Activated CD4-positive, alpha-beta T cell treated with anti-CD3 and anti-CD28 coated beads, Interleukin-2, amount 10 ng/mL, durations not matched to agents 24 days and 14 days (primary cell): Measurements from ENCODE around the gene DPF1. TPM values are rescaled to one million over a fixed set of nuclear protein-coding genes. Genes with fewer than 3 reads are reported as not detected.

Experiments
- DNase-seq: peaks from one replicate; pipeline ENCODE4 v3.0.0; 2022
- H3K27ac Mint-ChIP-seq: one replicate; pipeline ENCODE4 v1.8.0; 2022; ENCODE audit warnings: mild to moderate bottlenecking, mixed read lengths
- H3K27me3 Mint-ChIP-seq: one replicate; pipeline ENCODE4 v1.8.0; 2022; ENCODE audit warnings: mixed read lengths
- H3K36me3 Mint-ChIP-seq: one replicate; pipeline ENCODE4 v1.8.0; 2022; ENCODE audit warnings: low read depth, mild to moderate bottlenecking, mixed read lengths
- H3K4me1 Mint-ChIP-seq: one replicate; pipeline ENCODE4 v1.8.0; 2021; ENCODE audit warnings: mixed read lengths
- H3K4me3 Mint-ChIP-seq: one replicate; pipeline ENCODE4 v1.8.0; 2022; ENCODE audit warnings: mild to moderate bottlenecking, moderate library complexity, mixed read lengths
- H3K9me3 Mint-ChIP-seq: one replicate; pipeline ENCODE4 v1.8.0; 2021; ENCODE audit warnings: mixed read lengths
- intact Hi-C: fragments of 100-400 bp; cut with micrococcal nuclease; formaldehyde crosslinking; loops from one replicate; pipeline ENCODE4 v1.15.1; 2023
- total RNA-seq: library from RNA; stranded (reverse); gene quantifications from 2 replicates; pipeline ENCODE4 v1.2.3, GENCODE V29; 2022

The DPF1 gene
- total RNA-seq: 1.8 and 2.0 TPM in 2 replicates

DNA sequence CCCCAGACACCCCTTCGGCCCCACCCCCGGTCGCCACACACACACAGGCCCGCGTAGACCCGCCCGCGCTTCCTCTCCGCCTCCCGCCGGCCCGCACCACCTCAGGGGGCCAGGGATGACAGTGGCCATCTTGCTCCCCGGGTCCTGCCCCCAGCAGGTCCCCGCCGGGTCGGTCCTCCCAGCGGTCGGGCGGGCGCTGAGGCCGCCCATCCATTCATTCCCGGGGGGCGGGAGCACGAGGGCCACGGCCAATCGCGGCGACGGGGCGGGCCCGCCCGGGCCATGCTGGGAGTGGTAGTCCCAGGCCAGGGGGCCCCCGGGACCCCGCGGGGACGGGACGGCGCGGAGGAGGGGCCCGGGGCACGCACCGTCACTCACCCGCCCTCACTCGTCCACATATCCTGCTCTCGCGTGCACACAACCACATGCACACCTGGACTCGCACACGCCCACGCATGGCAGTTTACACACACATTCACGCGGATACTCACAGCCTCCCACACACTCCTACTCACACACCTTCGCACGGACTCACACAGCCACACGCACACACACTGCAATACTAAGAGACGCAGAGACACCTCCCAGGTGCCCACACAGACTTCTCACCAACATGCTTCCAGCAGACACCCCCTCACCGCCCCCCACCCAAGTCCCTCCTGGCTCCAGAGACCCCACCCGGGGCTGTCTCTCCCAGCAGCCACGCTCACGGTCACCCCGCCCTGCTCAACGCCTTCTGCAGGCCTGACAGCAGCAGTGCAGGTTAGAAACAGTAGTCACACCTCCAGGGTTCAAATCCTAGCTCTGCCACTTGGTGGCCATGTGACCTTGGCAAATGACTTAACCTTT is at the start of gene DPF1:
Gene DPF1 (minus strand): TSS at position 209 of the 849 bp plus-strand sequence. CDS start 80 bp downstream, at position 129.
- Mint-ChIP-seq H3K36me3 (no peaks in the 10 kb centered on the region), H3K27me3 (peaks cover 58% of the 10 kb centered on the region), H3K27ac (peak within 1 kb of the TSS; percentile 82), H3K4me3 (peak within 1 kb of the TSS; percentile 88), H3K9me3 (no peaks in the 10 kb centered on the region), H3K4me1 (peaks cover 24% of the 10 kb centered on the region)
- intact Hi-C loops: loop anchor here (2.0 to 10.0 kb wide), 2 partner anchors 79 to 317 kb away; partner anchors contain the start of genes SIPA1L3 and WDR87
- peak; percentile 88 for DNase-seq

DNA sequence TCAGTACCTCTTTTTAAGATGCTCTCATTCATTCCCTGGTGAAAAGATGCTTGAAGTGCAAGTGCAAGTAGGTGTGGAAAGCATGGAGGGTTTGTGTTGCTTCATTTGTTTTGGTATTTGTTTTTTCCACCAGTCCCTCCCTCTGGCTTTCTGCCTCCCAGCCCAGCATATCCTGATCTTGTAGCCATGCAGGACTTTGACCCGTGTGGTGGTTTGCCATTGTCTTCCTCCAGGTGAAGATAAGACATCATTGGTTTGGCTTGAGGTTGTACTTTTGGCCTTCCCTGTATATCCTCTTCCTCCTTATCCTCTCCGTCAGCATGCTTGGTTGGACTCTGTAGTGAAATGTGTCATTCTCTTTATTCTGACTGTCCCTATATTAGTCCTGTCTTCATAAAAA is 49.5 kb upstream of the DPF1 start:
- no peak overlapping the region for H3K4me3 Mint-ChIP-seq
- H3K36me3 Mint-ChIP-seq: peaks cover 2% of the 10 kb centered on the region
- peaks cover 5% of the 10 kb centered on the region for H3K4me1 Mint-ChIP-seq
- no peaks in the 10 kb centered on the region for H3K9me3 Mint-ChIP-seq
- no peak for DNase-seq
- H3K27ac Mint-ChIP-seq: no peak overlapping the region
- intact Hi-C loops: no loop called here
- H3K27me3 Mint-ChIP-seq: no peaks in the 10 kb centered on the region

DNA sequence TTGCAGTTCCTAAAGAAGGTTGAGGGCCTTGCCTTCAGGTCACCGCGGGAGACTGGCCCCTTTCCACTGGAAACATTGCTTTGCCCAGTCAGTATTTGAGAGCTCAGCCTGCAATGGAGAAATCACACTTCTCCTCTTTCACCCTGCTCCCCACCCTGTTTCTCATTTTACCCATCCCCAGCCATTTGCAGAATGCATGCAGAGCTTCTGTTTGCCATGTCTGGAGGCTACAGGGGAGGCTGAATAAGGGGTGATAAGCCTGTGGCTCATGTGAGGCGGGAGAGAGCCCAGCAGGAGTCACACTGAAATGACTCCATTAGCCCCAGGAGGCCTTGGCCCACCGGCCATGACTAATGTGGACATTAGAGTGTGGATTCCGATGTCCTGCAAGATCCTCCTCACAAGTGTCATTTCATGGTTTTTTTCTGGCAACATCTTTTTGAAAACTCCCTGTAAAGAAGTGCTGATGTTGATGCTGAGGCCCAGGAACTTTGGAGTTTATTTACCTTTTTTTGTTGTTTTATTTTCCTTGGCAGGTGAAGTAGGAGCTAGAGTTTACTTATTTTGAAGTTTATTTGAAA is 46.7 kb upstream of the DPF1 start:
- no peak overlapping the region for H3K4me3 Mint-ChIP-seq
- no peaks in the 10 kb centered on the region for H3K27me3 Mint-ChIP-seq
- peaks cover 23% of the 10 kb centered on the region for H3K4me1 Mint-ChIP-seq
- H3K36me3 Mint-ChIP-seq: peaks cover 5% of the 10 kb centered on the region
- no peaks in the 10 kb centered on the region for H3K9me3 Mint-ChIP-seq
- no peak for DNase-seq
- H3K27ac Mint-ChIP-seq: peak overlapping the region; percentile 57
- intact Hi-C loops: no loop called here

DNA sequence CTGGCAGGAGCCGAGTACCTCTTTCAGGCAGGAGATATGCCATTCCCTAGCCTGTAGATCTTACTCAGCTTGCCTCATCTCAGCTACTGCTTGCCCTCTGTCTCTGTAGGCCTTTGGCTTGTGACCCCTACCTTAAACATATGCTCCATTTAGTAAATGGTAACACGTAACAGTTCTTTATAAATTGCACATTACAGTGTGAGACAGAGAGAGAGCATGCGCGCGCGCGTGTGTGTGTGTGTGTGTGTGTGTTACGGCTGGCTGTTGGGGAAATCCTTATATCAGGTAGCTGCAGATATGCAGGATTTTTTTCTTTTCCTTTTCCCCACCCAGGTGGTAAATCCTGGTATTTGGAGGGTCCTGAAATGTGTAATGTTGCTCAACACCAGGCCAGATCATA is 44.5 kb upstream of the DPF1 start:
- Mint-ChIP-seq H3K27ac (no peak overlapping the region), H3K9me3 (no peaks in the 10 kb centered on the region), H3K4me1 (peaks cover 36% of the 10 kb centered on the region), H3K36me3 (peaks cover 5% of the 10 kb centered on the region), H3K4me3 (no peak overlapping the region), H3K27me3 (no peaks in the 10 kb centered on the region)
- no peak for DNase-seq
- intact Hi-C loops: no loop called here

DNA sequence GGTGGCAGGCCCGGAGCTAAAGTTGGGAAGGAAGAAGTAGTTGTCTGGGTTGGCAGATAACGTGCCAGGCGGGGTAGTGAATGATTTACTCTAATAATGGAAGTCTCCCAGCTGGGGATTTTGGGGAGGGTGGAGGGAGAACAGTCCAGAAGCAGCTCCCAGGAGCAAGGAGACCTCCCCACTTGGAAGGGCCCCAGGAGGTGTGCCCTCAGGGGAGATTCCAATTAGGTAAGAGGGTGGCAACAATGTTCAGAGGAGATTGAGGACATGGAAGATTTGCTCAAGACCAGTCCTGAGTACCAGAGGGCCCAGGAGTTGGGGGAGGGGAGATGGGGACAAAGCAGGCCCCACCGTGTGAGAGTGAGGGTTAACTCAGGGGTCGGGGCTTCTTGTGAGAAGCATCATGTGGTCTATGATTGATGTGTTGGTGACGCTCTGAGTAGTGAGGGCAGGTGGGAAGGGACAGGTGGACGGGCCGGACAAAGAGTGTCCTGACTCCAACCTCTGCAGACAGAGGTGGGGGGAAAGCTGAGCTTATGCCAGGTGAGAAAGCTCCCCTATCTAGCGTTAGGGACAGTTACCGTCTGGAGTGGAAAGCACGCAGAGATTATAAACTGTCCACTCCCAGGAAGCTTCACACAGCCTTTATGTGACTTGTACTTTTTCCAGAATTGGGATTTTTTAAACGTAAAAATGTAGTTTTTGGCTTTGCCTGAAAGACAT is 43.9 kb upstream of the DPF1 start:
- no peaks in the 10 kb centered on the region for H3K9me3 Mint-ChIP-seq
- H3K27me3 Mint-ChIP-seq: no peaks in the 10 kb centered on the region
- intact Hi-C loops: no loop called here

DNA sequence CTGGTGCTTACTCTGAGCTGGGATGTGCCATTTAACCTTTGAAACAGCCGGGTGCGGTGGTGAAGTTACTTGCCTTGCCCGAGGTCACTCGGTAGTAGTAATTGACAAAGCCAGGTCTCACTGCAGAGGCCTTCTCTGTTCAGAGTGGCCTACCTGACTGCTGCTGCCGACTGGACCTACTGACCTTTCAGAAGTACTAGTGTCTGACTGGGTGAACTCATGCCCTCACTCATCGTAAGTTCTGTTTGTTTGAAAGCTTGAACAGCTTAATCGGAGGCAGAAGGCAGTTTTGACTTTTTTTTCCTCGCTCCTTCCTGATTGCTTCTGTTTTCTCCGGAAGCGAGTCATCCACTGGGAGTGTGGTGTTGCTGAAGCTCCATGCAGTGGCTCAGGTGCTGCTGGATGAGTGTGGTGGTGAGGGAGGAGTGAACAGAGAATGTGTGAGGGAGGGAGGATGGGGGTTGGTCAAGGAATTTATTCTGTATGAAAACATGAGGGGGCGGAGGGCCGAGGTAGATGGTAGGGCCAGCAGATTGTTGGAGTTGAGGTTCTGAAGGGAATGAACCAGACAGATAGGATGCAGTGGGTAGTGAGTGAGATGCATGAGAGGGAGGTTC is 43.1 kb upstream of the DPF1 start:
- no peaks in the 10 kb centered on the region for H3K27me3 Mint-ChIP-seq
- peak overlapping the region; percentile 73 for H3K27ac Mint-ChIP-seq
- H3K9me3 Mint-ChIP-seq: no peaks in the 10 kb centered on the region
- no peak for DNase-seq
- peaks cover 42% of the 10 kb centered on the region for H3K4me1 Mint-ChIP-seq
- H3K4me3 Mint-ChIP-seq: peak overlapping the region; percentile 6
- H3K36me3 Mint-ChIP-seq: peaks cover 5% of the 10 kb centered on the region
- intact Hi-C loops: no loop called here

More for the DNA sequence above, 43.9 kb upstream of the DPF1 start:
- DNase-seq: no peak
- peaks cover 40% of the 10 kb centered on the region for H3K4me1 Mint-ChIP-seq
- H3K4me3 Mint-ChIP-seq: no peak overlapping the region
- H3K27ac Mint-ChIP-seq: peak overlapping the region; percentile 73
- peaks cover 5% of the 10 kb centered on the region for H3K36me3 Mint-ChIP-seq

DNA sequence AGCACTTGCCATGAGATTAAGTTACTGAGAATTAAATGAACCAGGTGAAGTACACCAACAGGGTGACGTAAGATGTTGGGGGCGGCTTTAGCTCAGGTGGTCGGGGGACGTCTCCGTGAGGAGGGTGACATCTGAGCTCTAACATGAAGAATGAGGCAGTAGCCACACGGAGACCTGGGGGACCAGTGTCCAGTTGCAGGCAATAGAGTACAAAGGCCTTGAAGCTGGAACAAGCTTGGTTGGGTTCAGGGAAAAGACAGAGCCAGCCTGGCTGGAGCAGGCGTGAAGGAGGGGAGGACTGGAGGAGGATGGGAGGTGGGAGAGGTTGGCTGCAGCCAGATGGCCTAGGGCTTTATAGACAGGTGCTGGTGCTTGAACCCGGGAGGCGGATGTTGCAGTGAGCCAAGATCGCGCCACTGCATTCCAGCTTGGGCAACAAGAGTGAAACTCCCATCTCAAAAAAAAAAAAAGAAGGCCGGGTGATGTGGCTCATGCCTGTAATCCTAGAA is 42.0 kb upstream of the DPF1 start:
- Mint-ChIP-seq H3K9me3 (no peaks in the 10 kb centered on the region), H3K4me3 (peak overlapping the region; percentile 88), H3K27me3 (no peaks in the 10 kb centered on the region), H3K27ac (peak overlapping the region; percentile 75), H3K36me3 (peaks cover 5% of the 10 kb centered on the region), H3K4me1 (peaks cover 42% of the 10 kb centered on the region)
- intact Hi-C loops: loop anchor here (2.0 kb wide), 1 partner anchor 51 kb away; no protein-coding TSS in a partner anchor
- DNase-seq: no peak

DNA sequence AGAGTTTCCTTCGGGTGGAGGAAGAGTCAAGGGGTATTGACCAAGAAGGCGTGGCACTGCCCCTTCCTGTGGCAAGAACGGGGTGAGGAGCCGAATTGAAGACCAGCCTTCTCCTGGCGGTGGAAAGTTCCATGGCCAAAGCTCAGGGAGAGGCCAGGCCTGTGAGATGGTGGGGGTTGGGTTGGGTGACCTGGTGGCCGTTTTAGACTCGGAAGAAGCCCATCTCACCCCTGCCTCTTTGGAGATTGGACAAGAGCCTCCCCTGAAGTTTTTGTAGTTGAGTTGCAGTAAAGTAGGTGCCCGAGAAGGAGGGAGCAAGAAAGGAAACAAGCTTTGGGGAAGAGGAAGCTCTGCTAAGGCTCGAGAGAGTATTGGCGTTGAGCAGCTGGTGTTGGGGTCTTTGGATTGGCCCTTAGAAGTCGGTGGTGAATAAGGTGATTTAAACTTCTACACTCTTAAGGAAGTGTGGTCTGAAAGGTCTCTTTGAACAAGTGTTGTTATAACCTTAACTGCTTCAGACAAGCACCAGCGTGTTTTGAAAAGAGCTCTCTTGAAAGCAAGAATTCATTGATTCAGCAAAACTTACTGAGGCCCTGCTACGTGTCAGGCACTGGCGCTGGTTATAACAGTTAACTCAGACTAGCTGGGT is 41.3 kb upstream of the DPF1 start:
- intact Hi-C loops: loop anchor here (2.0 kb wide), 1 partner anchor 51 kb away; no protein-coding TSS in a partner anchor
- Mint-ChIP-seq H3K27me3 (no peaks in the 10 kb centered on the region), H3K27ac (peak overlapping the region; percentile 75), H3K9me3 (no peaks in the 10 kb centered on the region), H3K36me3 (peaks cover 3% of the 10 kb centered on the region), H3K4me3 (peak overlapping the region; percentile 88), H3K4me1 (peaks cover 41% of the 10 kb centered on the region)
- DNase-seq: peak; percentile 64

DNA sequence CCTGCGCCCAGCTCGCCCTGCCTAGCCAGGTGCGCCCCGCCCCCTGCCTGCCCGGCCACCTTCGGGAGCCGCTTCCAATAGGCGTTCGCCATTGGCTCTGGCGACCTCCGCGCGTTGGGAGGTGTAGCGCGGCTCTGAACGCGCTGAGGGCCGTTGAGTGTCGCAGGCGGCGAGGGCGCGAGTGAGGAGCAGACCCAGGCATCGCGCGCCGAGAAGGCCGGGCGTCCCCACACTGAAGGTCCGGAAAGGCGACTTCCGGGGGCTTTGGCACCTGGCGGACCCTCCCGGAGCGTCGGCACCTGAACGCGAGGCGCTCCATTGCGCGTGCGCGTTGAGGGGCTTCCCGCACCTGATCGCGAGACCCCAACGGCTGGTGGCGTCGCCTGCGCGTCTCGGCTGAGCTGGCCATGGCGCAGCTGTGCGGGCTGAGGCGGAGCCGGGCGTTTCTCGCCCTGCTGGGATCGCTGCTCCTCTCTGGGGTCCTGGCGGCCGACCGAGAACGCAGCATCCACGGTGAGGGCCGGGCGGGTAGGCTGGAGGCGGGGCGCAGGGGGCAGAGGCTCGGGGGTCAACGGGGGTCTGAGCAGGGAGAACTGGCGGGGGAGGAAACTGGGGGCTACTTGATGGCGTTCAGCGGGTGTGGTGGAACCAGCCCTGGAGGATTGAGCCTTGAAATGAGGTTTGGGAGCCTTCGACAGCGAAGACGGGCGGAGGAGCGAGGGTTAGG is 40.6 kb upstream of the DPF1 start, which contains the start of gene SPINT2:
Gene SPINT2 (plus strand): TSS at position 88 of the 727 bp plus-strand sequence. CDS start 320 bp downstream, at position 408.
- Mint-ChIP-seq H3K27me3 (no peaks in the 10 kb centered on the region), H3K9me3 (no peaks in the 10 kb centered on the region), H3K27ac (peak within 1 kb of the TSS; percentile 95), H3K36me3 (peaks cover 3% of the 10 kb centered on the region), H3K4me1 (peaks cover 37% of the 10 kb centered on the region), H3K4me3 (peak within 1 kb of the TSS; percentile 88)
- intact Hi-C loops: loop anchor here (1.0 to 2.0 kb wide), 3 partner anchors 8 to 71 kb away; partner anchors contain the start of genes CATSPERG and PPP1R14A
- peak; percentile 66 for DNase-seq

DNA sequence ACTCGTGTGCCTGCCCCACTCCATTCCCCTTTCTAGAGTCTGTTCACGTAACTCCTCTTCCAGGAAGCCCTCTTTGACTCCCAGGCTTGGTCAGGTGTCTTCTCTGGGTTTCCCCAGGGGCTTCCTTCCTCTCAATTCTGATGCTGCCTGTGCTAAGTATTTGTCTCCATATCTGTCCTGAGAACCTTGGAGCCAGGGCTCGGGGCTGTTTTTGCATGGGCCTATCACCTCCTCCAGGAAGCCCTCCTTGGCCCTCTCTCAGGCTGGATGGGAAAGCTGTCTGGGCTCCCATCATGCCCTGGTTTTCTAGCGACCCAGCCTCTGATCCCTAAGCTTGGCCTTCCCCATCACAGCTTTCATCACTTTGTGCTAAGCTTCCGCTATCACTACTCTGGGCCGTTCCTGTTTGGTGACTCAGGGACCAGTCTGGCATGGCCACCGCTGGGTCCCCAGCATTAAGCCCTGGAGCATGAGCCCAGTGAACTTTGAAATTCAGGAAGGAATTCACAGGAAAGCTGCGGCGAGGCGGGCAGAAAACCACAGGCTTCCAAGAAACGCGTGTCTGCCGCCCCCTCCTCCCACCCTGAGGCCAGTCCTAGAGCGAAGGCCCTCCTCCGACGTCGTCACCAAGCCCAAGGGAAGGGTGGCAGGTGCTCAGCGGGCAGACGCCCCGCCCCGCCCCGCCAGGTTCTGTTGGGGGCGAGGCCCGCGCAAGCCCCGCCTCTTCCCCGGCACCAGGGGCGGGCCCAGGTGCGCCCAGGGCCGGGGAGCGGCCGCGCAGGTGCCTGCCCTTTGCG is 39.9 kb upstream of the DPF1 start:
- H3K27ac Mint-ChIP-seq: peak overlapping the region; percentile 95
- intact Hi-C loops: loop anchor here (1.0 to 2.0 kb wide), 3 partner anchors 8 to 71 kb away; partner anchors contain the start of genes CATSPERG and PPP1R14A
- H3K36me3 Mint-ChIP-seq: peaks cover 3% of the 10 kb centered on the region
- H3K27me3 Mint-ChIP-seq: no peaks in the 10 kb centered on the region
- H3K4me3 Mint-ChIP-seq: peak overlapping the region; percentile 88
- no peaks in the 10 kb centered on the region for H3K9me3 Mint-ChIP-seq
- DNase-seq: peak; percentile 94
- H3K4me1 Mint-ChIP-seq: peaks cover 39% of the 10 kb centered on the region

DNA sequence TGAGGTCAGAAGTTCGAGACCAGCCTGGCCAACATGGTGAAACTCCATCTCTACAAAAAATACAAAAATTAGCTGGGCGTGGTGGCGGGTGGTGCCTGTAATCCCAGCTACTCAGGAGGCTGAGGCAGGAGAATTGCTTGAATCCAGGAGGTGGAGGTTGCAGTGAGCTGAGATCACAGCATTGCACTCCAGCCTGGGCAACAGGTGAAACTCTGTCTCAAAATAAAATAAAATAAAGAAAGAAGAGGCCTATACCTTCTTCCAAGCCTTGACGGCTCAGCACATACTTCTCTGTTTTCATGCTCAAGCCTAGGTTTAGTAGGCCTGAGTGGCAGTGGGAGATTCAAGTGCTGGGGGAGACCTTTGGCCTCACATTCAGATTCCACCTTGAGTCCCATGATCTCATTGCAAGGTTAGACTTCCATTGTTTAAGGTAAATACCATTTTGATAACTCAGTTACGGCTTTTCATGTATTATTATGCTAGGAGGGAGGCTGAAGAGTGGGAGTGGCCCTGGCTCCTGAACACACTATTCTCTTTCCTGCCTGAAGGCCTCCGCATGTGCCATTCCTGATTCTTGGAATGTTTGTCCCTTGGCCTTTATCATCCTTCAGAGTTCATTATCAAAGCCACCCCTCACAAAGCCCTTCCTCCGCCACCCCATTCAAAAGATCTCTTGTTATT is 38.7 kb upstream of the DPF1 start:
- peaks cover 3% of the 10 kb centered on the region for H3K36me3 Mint-ChIP-seq
- intact Hi-C loops: no loop called here
- no peaks in the 10 kb centered on the region for H3K27me3 Mint-ChIP-seq
- peak overlapping the region; percentile 88 for H3K4me3 Mint-ChIP-seq
- H3K27ac Mint-ChIP-seq: peak overlapping the region; percentile 80
- H3K4me1 Mint-ChIP-seq: peaks cover 37% of the 10 kb centered on the region
- DNase-seq: no peak
- no peaks in the 10 kb centered on the region for H3K9me3 Mint-ChIP-seq
